ENCODE results near the gene PAK4.
"Not testable (repeated sequence)": the region's sequence is repeated elsewhere in the genome, so short reads cannot be mapped to it uniquely, and the experiment has no call there.

The PAK4 gene

GRCh38 chr19:39104186-39104596, 21.4 kb upstream of the PAK4 start:
- H3K9me3 ChIP-seq (ENCODE audit: control insufficient read depth in 1 of 2, low read length in 2 of 2), result no peaks in the 10 kb centered on the region
- no peaks in the 10 kb centered on the region for H3K4me1 ChIP-seq (ENCODE audit: control insufficient read depth in 1 of 2, insufficient read depth in 2 of 2, low read length in 2 of 2)
- no peak overlapping the region for H3K4me3 ChIP-seq (ENCODE audit: low read depth in 1 of 2, low read length in 2 of 2)
- no peak overlapping the region for H3K27ac ChIP-seq (ENCODE audit: low read length)
- H3K36me3 ChIP-seq (ENCODE audit: control insufficient read depth in 1 of 2, insufficient read depth in 2 of 2, low read length in 2 of 2), result no peaks in the 10 kb centered on the region
- H3K27me3 ChIP-seq (ENCODE audit: low read depth, low read length), result no peaks in the 10 kb centered on the region

GRCh38 chr19:39106194-39106593, 19.4 kb upstream of the PAK4 start:
- Histone ChIP-seq H3K4me3 (ENCODE audit: low read depth in 1 of 2, low read length in 2 of 2) (no peak overlapping the region), H3K27me3 (ENCODE audit: low read depth, low read length) (no peaks in the 10 kb centered on the region), H3K27ac (ENCODE audit: low read length) (no peak overlapping the region), H3K4me1 (ENCODE audit: control insufficient read depth in 1 of 2, insufficient read depth in 2 of 2, low read length in 2 of 2) (no peaks in the 10 kb centered on the region), H3K9me3 (ENCODE audit: control insufficient read depth in 1 of 2, low read length in 2 of 2) (no peaks in the 10 kb centered on the region), H3K36me3 (ENCODE audit: control insufficient read depth in 1 of 2, insufficient read depth in 2 of 2, low read length in 2 of 2) (no peaks in the 10 kb centered on the region)

- Histone ChIP-seq H3K27me3 (ENCODE audit: low read depth, low read length) (no peaks in the 10 kb centered on the region), H3K36me3 (ENCODE audit: control insufficient read depth in 1 of 2, insufficient read depth in 2 of 2, low read length in 2 of 2) (no peaks in the 10 kb centered on the region), H3K27ac (ENCODE audit: low read length) (no peak overlapping the region), H3K4me3 (ENCODE audit: low read depth in 1 of 2, low read length in 2 of 2) (no peak overlapping the region), H3K9me3 (ENCODE audit: control insufficient read depth in 1 of 2, low read length in 2 of 2) (no peaks in the 10 kb centered on the region), H3K4me1 (ENCODE audit: control insufficient read depth in 1 of 2, insufficient read depth in 2 of 2, low read length in 2 of 2) (no peaks in the 10 kb centered on the region)
Measured at GRCh38 chr19:39109641-39110040, 15.9 kb upstream of the PAK4 start.

DNA sequence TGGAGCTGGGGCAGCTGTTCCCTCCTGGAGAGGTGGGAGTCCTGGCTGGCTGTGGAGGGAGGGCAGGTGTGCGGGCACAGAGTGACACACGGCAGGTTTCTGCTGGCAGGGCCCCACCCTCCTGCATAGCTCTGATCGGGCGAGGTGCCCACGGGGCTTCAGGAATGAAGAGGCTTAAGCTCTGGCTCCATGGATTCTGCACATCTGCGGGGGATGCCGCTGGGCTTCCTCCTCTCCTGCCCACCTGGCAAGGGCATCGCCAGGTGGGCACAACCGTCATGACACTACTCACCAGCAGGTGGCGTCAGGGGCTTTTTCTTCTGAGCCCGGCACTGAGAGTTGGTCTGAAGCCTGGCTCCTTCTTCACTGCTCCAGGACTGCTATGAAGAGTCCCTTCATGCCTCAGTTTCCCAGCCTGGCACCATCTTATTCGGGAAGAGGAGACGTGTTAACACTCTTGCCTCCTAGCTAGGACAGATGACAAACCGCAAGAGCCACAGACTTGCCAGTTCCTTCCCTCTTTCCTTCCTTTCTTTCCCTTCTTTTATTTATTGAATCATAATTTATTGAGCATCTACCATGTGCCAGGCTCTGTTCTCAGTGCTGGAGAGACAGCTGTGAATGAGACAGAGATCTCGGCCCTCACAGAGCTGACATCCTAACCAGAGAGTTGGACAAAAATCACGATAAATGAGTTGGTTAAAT, 15.2 kb upstream of the PAK4 start:
- no peaks in the 10 kb centered on the region for H3K36me3 ChIP-seq (ENCODE audit: control insufficient read depth in 1 of 2, insufficient read depth in 2 of 2, low read length in 2 of 2)
- no peak overlapping the region for H3K4me3 ChIP-seq (ENCODE audit: low read depth in 1 of 2, low read length in 2 of 2)
- H3K4me1 ChIP-seq (ENCODE audit: control insufficient read depth in 1 of 2, insufficient read depth in 2 of 2, low read length in 2 of 2), result no peaks in the 10 kb centered on the region
- no peaks in the 10 kb centered on the region for H3K9me3 ChIP-seq (ENCODE audit: control insufficient read depth in 1 of 2, low read length in 2 of 2)
- no peaks in the 10 kb centered on the region for H3K27me3 ChIP-seq (ENCODE audit: low read depth, low read length)
- no peak overlapping the region for H3K27ac ChIP-seq (ENCODE audit: low read length)

GRCh38 chr19:39111593-39112199, 13.9 kb upstream of the PAK4 start:
- Histone ChIP-seq H3K9me3 (ENCODE audit: control insufficient read depth in 1 of 2, low read length in 2 of 2) (no peaks in the 10 kb centered on the region), H3K36me3 (ENCODE audit: control insufficient read depth in 1 of 2, insufficient read depth in 2 of 2, low read length in 2 of 2) (no peaks in the 10 kb centered on the region), H3K4me1 (ENCODE audit: control insufficient read depth in 1 of 2, insufficient read depth in 2 of 2, low read length in 2 of 2) (no peaks in the 10 kb centered on the region), H3K27me3 (ENCODE audit: low read depth, low read length) (no peaks in the 10 kb centered on the region), H3K4me3 (ENCODE audit: low read depth in 1 of 2, low read length in 2 of 2) (no peak overlapping the region), H3K27ac (ENCODE audit: low read length) (no peak overlapping the region)

DNA sequence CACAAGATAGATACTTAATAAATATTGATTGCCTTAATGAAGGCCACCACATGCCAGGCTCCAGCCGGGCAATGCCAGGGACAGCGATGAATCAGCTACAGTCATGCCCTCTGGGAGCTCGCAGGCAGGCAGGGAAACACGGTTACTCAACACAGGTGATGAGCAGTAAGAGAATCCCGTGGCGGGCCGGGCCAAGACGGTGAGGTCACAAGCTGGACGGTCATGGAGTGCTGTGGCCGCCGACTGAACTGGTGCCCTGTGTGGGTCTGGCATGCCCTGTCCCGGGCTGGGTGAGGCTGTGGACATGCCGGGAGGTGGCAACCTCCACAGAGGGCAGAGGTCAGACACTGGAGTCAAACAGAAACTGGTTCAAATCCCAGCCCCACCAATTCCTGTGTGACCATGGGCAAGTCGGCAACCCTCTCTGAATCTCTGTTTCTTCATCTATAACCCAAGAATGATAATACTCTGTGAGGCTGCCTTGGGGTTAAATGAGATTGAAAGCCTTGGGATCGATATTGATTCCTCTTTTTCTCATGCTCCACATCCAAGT, 13.2 kb upstream of the PAK4 start:
- H3K9me3 ChIP-seq (ENCODE audit: control insufficient read depth in 1 of 2, low read length in 2 of 2), result no peaks in the 10 kb centered on the region
- no peak overlapping the region for H3K27ac ChIP-seq (ENCODE audit: low read length)
- H3K4me3 ChIP-seq (ENCODE audit: low read depth in 1 of 2, low read length in 2 of 2), result no peak overlapping the region
- no peaks in the 10 kb centered on the region for H3K4me1 ChIP-seq (ENCODE audit: control insufficient read depth in 1 of 2, insufficient read depth in 2 of 2, low read length in 2 of 2)
- H3K36me3 ChIP-seq (ENCODE audit: control insufficient read depth in 1 of 2, insufficient read depth in 2 of 2, low read length in 2 of 2), result no peaks in the 10 kb centered on the region
- no peaks in the 10 kb centered on the region for H3K27me3 ChIP-seq (ENCODE audit: low read depth, low read length)

DNA sequence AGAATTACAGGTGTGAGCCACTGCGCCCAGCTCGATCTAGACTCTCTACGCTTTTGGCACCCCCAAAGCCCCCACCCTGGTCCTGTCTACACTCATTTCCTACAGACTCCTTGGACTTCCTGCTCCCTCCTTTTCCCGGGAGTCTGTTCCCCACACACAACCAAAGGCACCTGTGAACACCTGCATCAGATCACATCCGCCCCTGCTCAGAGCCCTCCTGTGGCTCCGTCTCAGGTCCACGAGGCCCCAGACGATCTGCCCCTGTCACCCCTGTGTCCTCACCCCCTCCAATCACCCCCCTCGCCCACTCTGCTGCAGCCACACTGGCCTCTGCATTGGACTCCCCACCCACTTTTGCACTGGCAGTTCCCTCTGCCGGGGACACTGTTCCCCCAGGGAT, 12.4 kb upstream of the PAK4 start:
- Histone ChIP-seq H3K4me3 (ENCODE audit: low read depth in 1 of 2, low read length in 2 of 2) (no peak overlapping the region), H3K27me3 (ENCODE audit: low read depth, low read length) (no peaks in the 10 kb centered on the region), H3K4me1 (ENCODE audit: control insufficient read depth in 1 of 2, insufficient read depth in 2 of 2, low read length in 2 of 2) (no peaks in the 10 kb centered on the region), H3K27ac (ENCODE audit: low read length) (no peak overlapping the region), H3K9me3 (ENCODE audit: control insufficient read depth in 1 of 2, low read length in 2 of 2) (no peaks in the 10 kb centered on the region), H3K36me3 (ENCODE audit: control insufficient read depth in 1 of 2, insufficient read depth in 2 of 2, low read length in 2 of 2) (no peaks in the 10 kb centered on the region)

- Histone ChIP-seq H3K4me3 (ENCODE audit: low read depth in 1 of 2, low read length in 2 of 2) (no peak overlapping the region), H3K9me3 (ENCODE audit: control insufficient read depth in 1 of 2, low read length in 2 of 2) (no peaks in the 10 kb centered on the region), H3K27me3 (ENCODE audit: low read depth, low read length) (no peaks in the 10 kb centered on the region), H3K4me1 (ENCODE audit: control insufficient read depth in 1 of 2, insufficient read depth in 2 of 2, low read length in 2 of 2) (no peaks in the 10 kb centered on the region), H3K36me3 (ENCODE audit: control insufficient read depth in 1 of 2, insufficient read depth in 2 of 2, low read length in 2 of 2) (no peaks in the 10 kb centered on the region), H3K27ac (ENCODE audit: low read length) (no peak overlapping the region)
Measured at GRCh38 chr19:39115105-39115847, 10.3 kb upstream of the PAK4 start.

- H3K27me3 ChIP-seq (ENCODE audit: low read depth, low read length); H3K9me3 ChIP-seq (ENCODE audit: control insufficient read depth in 1 of 2, low read length in 2 of 2); H3K4me3 ChIP-seq (ENCODE audit: low read depth in 1 of 2, low read length in 2 of 2); H3K27ac ChIP-seq (ENCODE audit: low read length); H3K4me1 ChIP-seq (ENCODE audit: control insufficient read depth in 1 of 2, insufficient read depth in 2 of 2, low read length in 2 of 2); H3K36me3 ChIP-seq (ENCODE audit: control insufficient read depth in 1 of 2, insufficient read depth in 2 of 2, low read length in 2 of 2): not testable (repeated sequence)
Measured at GRCh38 chr19:39117023-39117422, 8.6 kb upstream of the PAK4 start.

DNA sequence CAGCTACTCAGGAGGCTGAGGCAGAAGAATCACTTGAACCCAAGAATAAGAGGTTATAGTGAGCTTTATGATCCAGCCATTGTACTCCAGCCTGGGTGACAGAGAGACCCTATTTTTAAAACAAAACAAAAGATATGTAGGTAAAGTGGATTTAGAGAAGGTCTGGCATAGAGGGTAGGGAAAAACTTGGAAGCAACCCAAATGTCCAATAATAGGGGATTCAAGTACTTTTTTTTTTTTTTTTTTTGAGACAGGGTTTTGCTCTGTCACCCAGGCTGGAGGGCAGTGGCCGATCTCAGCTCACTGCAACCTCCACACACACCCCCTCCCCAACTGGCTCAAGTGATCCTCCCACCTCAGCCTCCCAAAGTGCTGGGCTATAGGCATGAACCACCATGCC, 5.8 kb upstream of the PAK4 start:
- no peaks in the 10 kb centered on the region for H3K9me3 ChIP-seq (ENCODE audit: control insufficient read depth in 1 of 2, low read length in 2 of 2)
- no peak overlapping the region for H3K4me3 ChIP-seq (ENCODE audit: low read depth in 1 of 2, low read length in 2 of 2)
- no peaks in the 10 kb centered on the region for H3K36me3 ChIP-seq (ENCODE audit: control insufficient read depth in 1 of 2, insufficient read depth in 2 of 2, low read length in 2 of 2)
- H3K27me3 ChIP-seq (ENCODE audit: low read depth, low read length), result no peaks in the 10 kb centered on the region
- no peak overlapping the region for H3K27ac ChIP-seq (ENCODE audit: low read length)
- H3K4me1 ChIP-seq (ENCODE audit: control insufficient read depth in 1 of 2, insufficient read depth in 2 of 2, low read length in 2 of 2), result no peaks in the 10 kb centered on the region

DNA sequence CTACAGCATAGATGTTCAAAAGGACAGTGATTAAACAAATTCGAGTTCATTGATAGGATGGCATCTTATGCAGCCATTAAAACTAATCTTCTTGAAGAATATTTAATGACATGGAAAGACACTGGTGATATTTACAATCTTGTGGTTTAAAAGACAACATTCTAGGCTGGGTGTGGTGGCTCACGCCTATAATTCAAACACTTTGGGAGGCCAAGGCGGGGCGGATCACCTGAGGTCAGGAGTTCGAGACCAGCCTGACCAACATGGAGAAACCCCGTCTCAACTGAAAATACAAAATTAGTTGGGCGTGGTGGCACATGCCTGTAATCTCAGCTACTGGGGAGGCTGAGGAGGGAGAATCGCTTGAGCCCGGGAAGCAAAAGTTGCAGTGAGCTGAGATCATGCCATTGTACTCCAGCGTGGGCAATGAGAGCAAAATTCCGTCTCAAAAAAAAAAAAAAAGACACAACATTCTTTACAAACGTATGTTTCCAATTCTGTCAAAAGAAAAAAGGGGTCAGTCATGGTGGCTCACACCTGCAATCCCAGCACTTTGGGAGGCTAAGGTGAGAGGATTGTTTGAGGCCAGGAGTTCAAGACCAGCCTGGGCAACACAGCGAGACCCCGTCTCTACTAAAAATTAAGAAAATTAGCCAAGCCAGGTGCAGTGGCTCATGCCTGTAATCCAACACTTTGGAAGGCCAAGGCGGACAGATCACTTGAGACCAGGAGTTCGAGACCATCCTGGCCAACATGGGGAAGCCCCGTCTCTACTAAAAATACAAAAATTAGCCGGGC, 2.5 kb upstream of the PAK4 start:
- Histone ChIP-seq H3K36me3 (ENCODE audit: control insufficient read depth in 1 of 2, insufficient read depth in 2 of 2, low read length in 2 of 2) (no peaks in the 10 kb centered on the region), H3K4me3 (ENCODE audit: low read depth in 1 of 2, low read length in 2 of 2) (no peak overlapping the region), H3K27me3 (ENCODE audit: low read depth, low read length) (no peaks in the 10 kb centered on the region), H3K4me1 (ENCODE audit: control insufficient read depth in 1 of 2, insufficient read depth in 2 of 2, low read length in 2 of 2) (peaks cover 0 to 20% of the 10 kb centered on the region in 2 donors), H3K27ac (ENCODE audit: low read length) (no peak overlapping the region), H3K9me3 (ENCODE audit: control insufficient read depth in 1 of 2, low read length in 2 of 2) (no peaks in the 10 kb centered on the region)
